Activated naive CD8-positive, alpha-beta T cell treated with anti-CD3 and anti-CD28 coated beads, Interleukin-2, amount 10 ng/mL, durations not matched to agents 7 days and 5 days (primary cell): Measurements from ENCODE around the gene AKAP8L. TPM values are rescaled to one million over a fixed set of nuclear protein-coding genes. Genes with fewer than 3 reads are reported as not detected.
"Not testable (repeated sequence)": the region's sequence is repeated elsewhere in the genome, so short reads cannot be mapped to it uniquely, and the experiment has no call there.

ENCODE experiments used
- ATAC-seq: fragments of 150-1000 bp; cut with Tn5 transposase; one replicate; pipeline ENCODE4 v1.10.0; 2021; ENCODE audit warnings: low read depth, moderate library complexity
- POLR2A ChIA-PET: fragments of 350-600 bp; sonication (Branson Sonifier 250); formaldehyde crosslinking; loops from one replicate; lab custom pipeline; 2021; ENCODE audit warnings: antibody characterized with exemption; lab: Charles Lee
- DNase-seq: peaks from one replicate; pipeline ENCODE4 v3.0.0; 2021
- H3K27ac Mint-ChIP-seq: one replicate; pipeline ENCODE4 v1.8.0; 2022; ENCODE audit warnings: mild to moderate bottlenecking, mixed read lengths
- H3K27me3 Mint-ChIP-seq: one replicate; pipeline ENCODE4 v1.8.0; 2022; ENCODE audit warnings: mild to moderate bottlenecking, moderate library complexity, mixed read lengths
- H3K36me3 Mint-ChIP-seq: one replicate; pipeline ENCODE4 v1.8.0; 2021; ENCODE audit warnings: mild to moderate bottlenecking, mixed read lengths
- H3K4me1 Mint-ChIP-seq: one replicate; pipeline ENCODE4 v1.8.0; 2021; ENCODE audit warnings: mixed read lengths
- H3K4me3 Mint-ChIP-seq: one replicate; pipeline ENCODE4 v1.8.0; 2022; ENCODE audit warnings: mild to moderate bottlenecking, moderate library complexity, mixed read lengths
- H3K9me3 Mint-ChIP-seq: one replicate; pipeline ENCODE4 v1.8.0; 2021; ENCODE audit warnings: mixed read lengths
- total RNA-seq, 2 experiments: library from RNA; stranded (reverse); gene quantifications; one replicate each; pipeline ENCODE4 v1.2.3, GENCODE V29; 2021

Gene AKAP8L
- total RNA-seq, 2 experiments from 2014 or later, result 146 to 149 TPM

GRCh38 chr19:15373644-15374043, 45.1 kb downstream of the AKAP8L start:
- DNase-seq, result no peak
- no peaks in the 10 kb centered on the region for H3K9me3 Mint-ChIP-seq
- POLR2A ChIA-PET, result interaction anchor here (0.6 kb wide), 1 partner anchor 181 kb away, joined by 5 read pairs; no protein-coding TSS in a partner anchor

GRCh38 chr19:15372891-15373301, 45.9 kb downstream of the AKAP8L start:
- no peak for ATAC-seq
- Mint-ChIP-seq H3K4me3 (no peak overlapping the region), H3K4me1 (peaks cover 13% of the 10 kb centered on the region), H3K9me3 (no peaks in the 10 kb centered on the region), H3K27me3 (no peaks in the 10 kb centered on the region), H3K36me3 (peaks cover 7% of the 10 kb centered on the region), H3K27ac (no peak overlapping the region)
- POLR2A ChIA-PET, result no interaction called here
- no peak for DNase-seq

More at GRCh38 chr19:15373644-15374043, 45.1 kb downstream of the AKAP8L start:
- Mint-ChIP-seq H3K27ac (no peak overlapping the region), H3K27me3 (no peaks in the 10 kb centered on the region), H3K36me3 (peaks cover 6% of the 10 kb centered on the region), H3K4me1 (peaks cover 16% of the 10 kb centered on the region), H3K4me3 (no peak overlapping the region)
- no peak for ATAC-seq

GRCh38 chr19:15372470-15372869, 46.3 kb downstream of the AKAP8L start:
- Mint-ChIP-seq H3K36me3 (peaks cover 9% of the 10 kb centered on the region), H3K9me3 (no peaks in the 10 kb centered on the region), H3K27ac (no peak overlapping the region), H3K4me3 (no peak overlapping the region), H3K4me1 (peaks cover 10% of the 10 kb centered on the region), H3K27me3 (no peaks in the 10 kb centered on the region)
- DNase-seq (no peak), ATAC-seq (no peak)
- POLR2A ChIA-PET, result no interaction called here

- H3K9me3 Mint-ChIP-seq, result no peaks in the 10 kb centered on the region
- H3K27me3 Mint-ChIP-seq, result no peaks in the 10 kb centered on the region
- no peak overlapping the region for H3K4me3 Mint-ChIP-seq
- POLR2A ChIA-PET, result interaction anchor here (1.6 kb wide), 1 partner anchor 8 kb away, joined by 6 read pairs; the partner anchor contains the start of gene AKAP8
- peaks cover 7% of the 10 kb centered on the region for H3K4me1 Mint-ChIP-seq
- no peak for DNase-seq
- H3K27ac Mint-ChIP-seq, result no peak overlapping the region
- peaks cover 11% of the 10 kb centered on the region for H3K36me3 Mint-ChIP-seq
- ATAC-seq, result no peak
Measured at GRCh38 chr19:15371786-15372380, 46.9 kb downstream of the AKAP8L start.

GRCh38 chr19:15371119-15371518, 47.7 kb downstream of the AKAP8L start:
- POLR2A ChIA-PET, result interaction anchor here (1.6 kb wide), 1 partner anchor 9 kb away, joined by 6 read pairs; the partner anchor contains the start of gene AKAP8
- Mint-ChIP-seq H3K27ac (no peak overlapping the region), H3K36me3 (peaks cover 10% of the 10 kb centered on the region), H3K9me3 (no peaks in the 10 kb centered on the region), H3K4me1 (peaks cover 2% of the 10 kb centered on the region), H3K27me3 (no peaks in the 10 kb centered on the region), H3K4me3 (no peak overlapping the region)
- DNase-seq (no peak), ATAC-seq (no peak)

GRCh38 chr19:15369594-15369891, 49.2 kb downstream of the AKAP8L start:
- Mint-ChIP-seq H3K9me3 (no peaks in the 10 kb centered on the region), H3K36me3 (peaks cover 10% of the 10 kb centered on the region), H3K4me3 (no peak overlapping the region), H3K4me1 (peaks cover 2% of the 10 kb centered on the region), H3K27me3 (no peaks in the 10 kb centered on the region), H3K27ac (no peak overlapping the region)
- POLR2A ChIA-PET, result no interaction called here
- DNase-seq, result no peak
- ATAC-seq, result no peak

- Mint-ChIP-seq H3K27ac (no peak overlapping the region), H3K9me3 (no peaks in the 10 kb centered on the region), H3K4me3 (no peak overlapping the region), H3K4me1 (peaks cover 2% of the 10 kb centered on the region), H3K36me3 (peaks cover 10% of the 10 kb centered on the region), H3K27me3 (no peaks in the 10 kb centered on the region)
- DNase-seq (no peak), ATAC-seq (no peak)
- POLR2A ChIA-PET, result interaction anchor here (1.2 kb wide), 1 partner anchor 10 kb away, joined by 5 read pairs; the partner anchor contains the start of gene AKAP8
Measured at GRCh38 chr19:15368798-15369593, 49.8 kb downstream of the AKAP8L start.

GRCh38 chr19:15368051-15368632, 50.6 kb downstream of the AKAP8L start:
- DNase-seq (no peak), ATAC-seq (no peak)
- Mint-ChIP-seq H3K27ac (no peak overlapping the region), H3K27me3 (no peaks in the 10 kb centered on the region), H3K4me1 (no peaks in the 10 kb centered on the region), H3K4me3 (no peak overlapping the region), H3K36me3 (peaks cover 14% of the 10 kb centered on the region), H3K9me3 (no peaks in the 10 kb centered on the region)
- POLR2A ChIA-PET, result interaction anchor here (1.2 kb wide), 1 partner anchor 11 kb away, joined by 5 read pairs; the partner anchor contains the start of gene AKAP8

- no peak overlapping the region for H3K27ac Mint-ChIP-seq
- no peak overlapping the region for H3K4me3 Mint-ChIP-seq
- no peaks in the 10 kb centered on the region for H3K9me3 Mint-ChIP-seq
Measured at GRCh38 chr19:15367439-15367838, 51.3 kb downstream of the AKAP8L start.

GRCh38 chr19:15365264-15365663, 53.5 kb downstream of the AKAP8L start:
- Mint-ChIP-seq H3K4me1 (peaks cover 1% of the 10 kb centered on the region), H3K27ac (no peak overlapping the region), H3K9me3 (no peaks in the 10 kb centered on the region), H3K27me3 (no peaks in the 10 kb centered on the region), H3K4me3 (no peak overlapping the region), H3K36me3 (peaks cover 21% of the 10 kb centered on the region)
- POLR2A ChIA-PET, result interaction anchor here (1.0 kb wide), 1 partner anchor 32 kb away, joined by 3 read pairs; no protein-coding TSS in a partner anchor
- DNase-seq (no peak), ATAC-seq (no peak)

More at GRCh38 chr19:15367439-15367838, 51.3 kb downstream of the AKAP8L start:
- DNase-seq, result no peak
- ATAC-seq, result no peak
- H3K4me1 Mint-ChIP-seq, result no peaks in the 10 kb centered on the region
- POLR2A ChIA-PET, result interaction anchor here (1.2 kb wide), 1 partner anchor 12 kb away, joined by 5 read pairs; the partner anchor contains the start of gene AKAP8
- H3K27me3 Mint-ChIP-seq, result no peaks in the 10 kb centered on the region
- peaks cover 12% of the 10 kb centered on the region for H3K36me3 Mint-ChIP-seq

GRCh38 chr19:15363791-15364190, 55.0 kb downstream of the AKAP8L start:
- H3K27ac Mint-ChIP-seq, DNase-seq, ATAC-seq, H3K27me3 Mint-ChIP-seq, H3K4me3 Mint-ChIP-seq, POLR2A ChIA-PET, H3K4me1 Mint-ChIP-seq, H3K9me3 Mint-ChIP-seq: not testable (repeated sequence)
- H3K36me3 Mint-ChIP-seq, result peaks cover 26% of the 10 kb centered on the region

GRCh38 chr19:15363048-15363447, 55.7 kb downstream of the AKAP8L start:
- not testable (repeated sequence) for H3K4me1 Mint-ChIP-seq

GRCh38 chr19:15360015-15360414, 58.8 kb downstream of the AKAP8L start:
- H3K27me3 Mint-ChIP-seq, H3K9me3 Mint-ChIP-seq, ATAC-seq, H3K27ac Mint-ChIP-seq, H3K4me3 Mint-ChIP-seq, H3K4me1 Mint-ChIP-seq, DNase-seq: not testable (repeated sequence)
- H3K36me3 Mint-ChIP-seq, result peaks cover 40% of the 10 kb centered on the region
- POLR2A ChIA-PET, result interaction anchor here (1.1 kb wide), 1 partner anchor 27 kb away, joined by 3 read pairs; the partner anchor contains the start of gene BRD4

More at GRCh38 chr19:15363048-15363447, 55.7 kb downstream of the AKAP8L start:
- ATAC-seq, POLR2A ChIA-PET, DNase-seq, H3K27me3 Mint-ChIP-seq, H3K9me3 Mint-ChIP-seq, H3K27ac Mint-ChIP-seq, H3K4me3 Mint-ChIP-seq: not testable (repeated sequence)
- H3K36me3 Mint-ChIP-seq, result peaks cover 32% of the 10 kb centered on the region
